HG03521 (cell line): ENCODE results near the gene PLXDC2.

Experiments used
- ATAC-seq: cut with Tn5 transposase; IDR thresholded peaks from one replicate; pipeline ENCODE4 v1.9.1; 2021; ENCODE audit warnings: mild to moderate bottlenecking, moderate library complexity; ENCODE audit not compliant: unreplicated experiment

Gene PLXDC2

GRCh38 chr10:20247454-20247853 is 431.2 kb downstream of the PLXDC2 start:
- no peak for ATAC-seq

- ATAC-seq = no peak
These were observed 431.9 kb downstream of the PLXDC2 start for GRCh38 chr10:20247891-20248708.

- no peak for ATAC-seq
These were observed 437.8 kb downstream of the PLXDC2 start for GRCh38 chr10:20254078-20254477.

- ATAC-seq = no peak
These were observed 438.3 kb downstream of the PLXDC2 start for GRCh38 chr10:20254497-20254896.

GRCh38 chr10:20256969-20257368 is 440.7 kb downstream of the PLXDC2 start:
- no peak for ATAC-seq

GRCh38 chr10:20257422-20257821 is 441.2 kb downstream of the PLXDC2 start:
- no peak for ATAC-seq

- no peak for ATAC-seq
These were observed 448.9 kb downstream of the PLXDC2 start for GRCh38 chr10:20265146-20265545.

- no peak for ATAC-seq
These were observed 451.5 kb downstream of the PLXDC2 start for GRCh38 chr10:20267734-20268133.

- no peak for ATAC-seq
These were observed 455.3 kb downstream of the PLXDC2 start for GRCh38 chr10:20271490-20271889.

GRCh38 chr10:20272608-20273007 is 456.4 kb downstream of the PLXDC2 start:
- ATAC-seq = no peak

- ATAC-seq = no peak
These were observed 458.3 kb downstream of the PLXDC2 start for GRCh38 chr10:20274571-20274970.

GRCh38 chr10:20276127-20276979 is 460.1 kb downstream of the PLXDC2 start:
- ATAC-seq = no peak

- ATAC-seq = no peak
These were observed 461.6 kb downstream of the PLXDC2 start for GRCh38 chr10:20277820-20278219.

GRCh38 chr10:20281579-20281978 is 465.3 kb downstream of the PLXDC2 start:
- ATAC-seq = no peak

- no peak for ATAC-seq
These were observed 471.4 kb downstream of the PLXDC2 start for GRCh38 chr10:20287586-20287985.

- ATAC-seq = no peak
These were observed 471.8 kb downstream of the PLXDC2 start for GRCh38 chr10:20288060-20288459.

- no peak for ATAC-seq
These were observed 473.0 kb downstream of the PLXDC2 start for GRCh38 chr10:20289070-20289828.

GRCh38 chr10:20298417-20298816 is 482.2 kb downstream of the PLXDC2 start:
- ATAC-seq = no peak

- ATAC-seq = no peak
These were observed 483.0 kb downstream of the PLXDC2 start for GRCh38 chr10:20299034-20299736.

- no peak for ATAC-seq
These were observed 484.5 kb downstream of the PLXDC2 start for GRCh38 chr10:20300735-20301134.

GRCh38 chr10:20302033-20302432 is 485.8 kb downstream of the PLXDC2 start:
- ATAC-seq = no peak
